H1 (cell line): ENCODE results near the gene ZNF695. TPM values are rescaled to one million over a fixed set of nuclear protein-coding genes. Genes with fewer than 3 reads are reported as not detected.

ENCODE experiments used
- CTCF ChIA-PET: fragments of 300-600 bp; sonication (Branson Sonifier 250); formaldehyde crosslinking; loops from one replicate; lab custom pipeline; 2021; ENCODE audit not compliant: partially characterized antibody; lab: Charles Lee
- POLR2A ChIA-PET: fragments of 300-600 bp; sonication (Branson Sonifier 250); formaldehyde crosslinking; loops from one replicate; lab custom pipeline; 2021; ENCODE audit warnings: inconsistent platforms; ENCODE audit not compliant: partially characterized antibody; lab: Charles Lee
- DNase-seq, 2 experiments: peaks; one replicate each; pipeline versions ENCODE4 v3.0.0 to v3.0.0-alpha.2; 2010 to 2022; ENCODE audit warnings: low spot score in 2 of 2, low read depth in 1 of 2, mixed read lengths in 1 of 2
- FAIRE-seq: peaks from 2 replicates; lab custom pipeline; 2011; peaks lifted over from hg19 to GRCh38; lab: Jason Lieb, UNC
- H2AFZ ChIP-seq: 2 replicates; pipeline ENCODE4 v1.8.1; 2012; ENCODE audit warnings: low read length, inconsistent platforms
- H2AK5ac ChIP-seq: 2 replicates; pipeline ENCODE4 v1.6.1; 2013; ENCODE audit warnings: low read depth, low read length
- H2BK120ac ChIP-seq: replicated peaks from 2 replicates; pipeline ENCODE3; 2013; ENCODE audit warnings: low read depth, low read length, inconsistent platforms
- H2BK12ac ChIP-seq: 2 replicates; pipeline ENCODE4 v1.6.1; 2013; ENCODE audit warnings: low read depth, low read length
- H2BK15ac ChIP-seq: 2 replicates; pipeline ENCODE4 v1.6.1; 2013; ENCODE audit warnings: low read length
- H2BK20ac ChIP-seq: 2 replicates; pipeline ENCODE4 v1.6.1; 2013; ENCODE audit warnings: low read length
- H2BK5ac ChIP-seq: 2 replicates; pipeline ENCODE4 v1.6.1; 2013; ENCODE audit warnings: low read depth, low read length
- H3K14ac ChIP-seq: 2 replicates; pipeline ENCODE4 v1.6.1; 2013; ENCODE audit warnings: inconsistent platforms; ENCODE audit not compliant: insufficient read length
- H3K18ac ChIP-seq: 2 replicates; pipeline ENCODE4 v1.6.1; 2013; ENCODE audit warnings: low read length; ENCODE audit errors: extremely low read depth
- H3K23ac ChIP-seq: 2 replicates; pipeline ENCODE4 v1.6.1; 2013; ENCODE audit warnings: inconsistent platforms; ENCODE audit not compliant: insufficient read length
- H3K23me2 ChIP-seq: 2 replicates; pipeline ENCODE4 v1.6.1; 2013; ENCODE audit warnings: low read depth, low read length
- H3K27ac ChIP-seq: 2 replicates; pipeline ENCODE4 v1.6.1; 2011; ENCODE audit warnings: low read depth, low read length, inconsistent platforms
- H3K27me3 ChIP-seq, 4 experiments: replicated peaks in 1 of 4; 1 replicate in 1 of 4; 2 replicates in 3 of 4; pipeline versions ENCODE4 v1.6.1 to v1.8.1; 2011 to 2013; ENCODE audit warnings: low read length in 3 of 4, mild to moderate bottlenecking in 3 of 4, inconsistent platforms in 2 of 4, mixed read lengths in 2 of 4, moderate library complexity in 1 of 4; ENCODE audit not compliant: control insufficient read depth in 3 of 4, insufficient read depth in 3 of 4; ENCODE audit errors: extremely low read depth in 1 of 4
- H3K36me3 ChIP-seq, 4 experiments: 2 replicates each; pipeline versions ENCODE4 v1.6.1 to v1.8.1; 2011 to 2013; ENCODE audit warnings: mild to moderate bottlenecking in 4 of 4, low read length in 3 of 4, moderate library complexity in 2 of 4, control low read depth in 1 of 4, inconsistent platforms in 1 of 4; ENCODE audit not compliant: insufficient read depth in 4 of 4, control insufficient read depth in 2 of 4
- H3K4ac ChIP-seq: replicated peaks from 2 replicates; pipeline ENCODE3; 2013; ENCODE audit warnings: low read length, low read depth, mixed read lengths, inconsistent platforms; ENCODE audit not compliant: insufficient read length
- H3K4me1 ChIP-seq, 4 experiments: replicated peaks in 1 of 4; 1 replicate in 1 of 4; 2 replicates in 3 of 4; pipeline versions ENCODE4 v1.6.1 to v1.8.1; 2011 to 2013; ENCODE audit warnings: low read length in 3 of 4, inconsistent platforms in 2 of 4, mixed read lengths in 1 of 4; ENCODE audit not compliant: insufficient read depth in 4 of 4, control insufficient read depth in 3 of 4
- H3K4me2 ChIP-seq, 2 experiments: 2 replicates each; pipeline versions ENCODE4 v1.6.1 to v1.8.1; 2011 to 2013; ENCODE audit warnings: low read depth in 2 of 2, low read length in 2 of 2, control low read depth in 1 of 2, inconsistent platforms in 1 of 2, mild to moderate bottlenecking in 1 of 2; ENCODE audit not compliant: insufficient read depth in 1 of 2
- H3K4me3 ChIP-seq, 4 experiments: fragments of 200-600, 300-600 bp in 1 of 4; sonication (generic), shearing (Covaris generic), sonication (Bioruptor Twin) in 1 of 4; 2 replicates each; pipeline versions ENCODE4 v1.5.1 to v1.8.1; 2011 to 2016; ENCODE audit warnings: low read length in 4 of 4, low read depth in 3 of 4, control low read depth in 2 of 4, inconsistent platforms in 2 of 4, mild to moderate bottlenecking in 2 of 4, mixed read lengths in 1 of 4, moderate library complexity in 1 of 4; ENCODE audit not compliant: insufficient read depth in 2 of 4; ENCODE audit errors: extremely low read depth in 1 of 4
- H3K56ac ChIP-seq: replicated peaks from 2 replicates; pipeline ENCODE3; 2013; ENCODE audit warnings: low read depth, mild to moderate bottlenecking, mixed read lengths, low read length, inconsistent platforms; ENCODE audit not compliant: insufficient read length
- H3K79me1 ChIP-seq: 2 replicates; pipeline ENCODE4 v1.6.1; 2013; ENCODE audit warnings: low read depth, low read length, control low read depth
- H3K79me2 ChIP-seq, 2 experiments: 2 replicates each; pipeline versions ENCODE4 v1.6.1 to v1.8.1; 2012 to 2013; ENCODE audit warnings: low read length in 2 of 2, mild to moderate bottlenecking in 2 of 2, inconsistent platforms in 1 of 2; ENCODE audit not compliant: insufficient read depth in 2 of 2, control insufficient read depth in 1 of 2
- H3K9ac ChIP-seq, 4 experiments: replicated peaks in 1 of 4; 1 replicate in 1 of 4; 2 replicates in 3 of 4; pipeline versions ENCODE4 v1.6.1 to v1.8.1; 2011 to 2013; ENCODE audit warnings: low read depth in 3 of 4, low read length in 3 of 4, control low read depth in 2 of 4, mild to moderate bottlenecking in 2 of 4, moderate library complexity in 2 of 4, inconsistent platforms in 1 of 4; ENCODE audit errors: extremely low read depth in 1 of 4
- H3K9me3 ChIP-seq, 2 experiments: 2 replicates each; pipeline versions ENCODE4 v1.6.1 to v1.8.1; 2012 to 2013; ENCODE audit warnings: mild to moderate bottlenecking in 2 of 2, moderate library complexity in 2 of 2, control low read depth in 1 of 2, inconsistent platforms in 1 of 2, low read depth in 1 of 2, low read length in 1 of 2, mixed read lengths in 1 of 2; ENCODE audit not compliant: insufficient read depth in 2 of 2
- H4K20me1 ChIP-seq, 2 experiments: replicated peaks in 1 of 2; 2 replicates each; pipeline versions ENCODE3 to v1.8.1; 2011 to 2013; ENCODE audit warnings: inconsistent platforms in 2 of 2, low read length in 2 of 2, mild to moderate bottlenecking in 1 of 2; ENCODE audit not compliant: insufficient read depth in 2 of 2, control insufficient read depth in 1 of 2
- H4K5ac ChIP-seq: 2 replicates; pipeline ENCODE4 v1.6.1; 2013; ENCODE audit warnings: low read length, low read depth, mixed read lengths, inconsistent platforms; ENCODE audit not compliant: insufficient read length
- H4K8ac ChIP-seq: 2 replicates; pipeline ENCODE4 v1.8.0; 2013; ENCODE audit warnings: mild to moderate bottlenecking, moderate library complexity, low read length, inconsistent platforms; ENCODE audit not compliant: insufficient read depth; ENCODE audit errors: extremely low read depth
- H4K91ac ChIP-seq: replicated peaks from 2 replicates; pipeline ENCODE3; 2013; ENCODE audit warnings: low read length, mixed read lengths, inconsistent platforms; ENCODE audit not compliant: insufficient read length
- BRCA1 ChIP-seq: IDR thresholded peaks from 2 replicates; pipeline ENCODE4 v1.6.1; 2012; ENCODE audit warnings: low read depth, low read length, improper control_type of control experiment
- EGR1 ChIP-seq: IDR thresholded peaks from 2 replicates; pipeline ENCODE4 v1.6.1; 2011; ENCODE audit warnings: low read depth, low read length, borderline replicate concordance
- EZH2 ChIP-seq: fragments of 200-600 bp; sonication (generic); IDR thresholded peaks from 2 replicates; pipeline ENCODE4 v1.7.1; 2012; ENCODE audit warnings: low read depth, mild to moderate bottlenecking, moderate library complexity, low read length, inconsistent platforms; ENCODE audit not compliant: severe bottlenecking
- KDM1A ChIP-seq: fragments of 200-600, 300-600 bp; sonication (generic); IDR thresholded peaks from 2 replicates; pipeline ENCODE4 v1.7.1; 2016; ENCODE audit warnings: mild to moderate bottlenecking, low read length, borderline replicate concordance
- NANOG ChIP-seq: IDR thresholded peaks from 2 replicates; pipeline ENCODE4 v1.6.1; 2011; ENCODE audit warnings: low read length, low read depth, mild to moderate bottlenecking, inconsistent platforms; ENCODE audit not compliant: insufficient read depth, poor library complexity, severe bottlenecking
- NRF1 ChIP-seq: IDR thresholded peaks from 2 replicates; pipeline ENCODE4 v1.6.1; 2011; ENCODE audit warnings: mild to moderate bottlenecking, low read depth, low read length, improper control_type of control experiment
- POLR2AphosphoS5 ChIP-seq: IDR thresholded peaks from 2 replicates; pipeline ENCODE4 v1.6.1; 2011; ENCODE audit warnings: low read depth, low read length
- SIN3A ChIP-seq, 2 experiments: IDR thresholded peaks in 1 of 2; conservative IDR thresholded peaks in 1 of 2; 2 replicates each; pipeline ENCODE4 v1.6.1; 2011 to 2012; ENCODE audit warnings: low read length in 2 of 2, improper control_type of control experiment in 1 of 2, low read depth in 1 of 2, mild to moderate bottlenecking in 1 of 2
- SP4 ChIP-seq: IDR thresholded peaks from 2 replicates; pipeline ENCODE4 v1.6.1; 2012; ENCODE audit warnings: low read length, inconsistent platforms
- TAF7 ChIP-seq: optimal IDR thresholded peaks from 2 replicates; pipeline ENCODE3; 2011; ENCODE audit warnings: low read depth, mild to moderate bottlenecking, inconsistent platforms, low read length, moderate library complexity, borderline replicate concordance
- WGBS, 2 experiments: shearing (Covaris generic) in 1 of 2; methylation state at CpG; one replicate each; pipeline versions ENCODE4 v1.1.6 to v1.1.7; 2013 to 2015; ENCODE audit warnings: low lambda C conversion rate in 2 of 2, mixed read lengths in 2 of 2, inconsistent platforms in 1 of 2, low coverage in 1 of 2, missing lambda C conversion rate in 1 of 2; ENCODE audit not compliant: insufficient replicate concordance in 2 of 2, insufficient coverage in 1 of 2, insufficient read length in 1 of 2; ENCODE audit errors: extremely low coverage in 1 of 2, missing lambda C conversion rate in 1 of 2; 5-methylcytosine and 5-hydroxymethylcytosine counted together
- polyA plus RNA-seq, 7 experiments: library from polyadenylated mRNA; depleted of rRNA in 3 of 7; stranded (reverse) in 5 of 7; unstranded in 2 of 7; fragments of >200 nt in 5 of 7; fragments of 200-250 nt in 2 of 7; gene quantifications; 1 replicate in 5 of 7; 2 replicates in 1 of 7; 4 replicates in 1 of 7; pipeline versions ENCODE4 v1.2.1 to v1.2.3, GENCODE V29; 2011 to 2013; ENCODE audit warnings: missing spikeins in 2 of 7, mixed read lengths in 2 of 7
- total RNA-seq: library from RNA; stranded (reverse); fragmentation: NEBNext Ultra II Directional; extraction: Animal tissue kit (Norgen Biotek cat#: 25700); gene quantifications from 2 replicates; pipeline ENCODE4 v1.2.1, GENCODE V29; 2021
- TF ChIP-seq, protein P1 (sequence below): IDR thresholded peaks from 2 replicates; pipeline ENCODE4 v1.6.1; 2012; ENCODE audit warnings: low read length, inconsistent platforms

Gene ZNF695
- total and polyA plus RNA-seq, 2 of the 8 experiments (the other 6 are each of a cell fraction or from before 2014, with no cell fraction given) = 9.2 to 27.0 TPM

DNA sequence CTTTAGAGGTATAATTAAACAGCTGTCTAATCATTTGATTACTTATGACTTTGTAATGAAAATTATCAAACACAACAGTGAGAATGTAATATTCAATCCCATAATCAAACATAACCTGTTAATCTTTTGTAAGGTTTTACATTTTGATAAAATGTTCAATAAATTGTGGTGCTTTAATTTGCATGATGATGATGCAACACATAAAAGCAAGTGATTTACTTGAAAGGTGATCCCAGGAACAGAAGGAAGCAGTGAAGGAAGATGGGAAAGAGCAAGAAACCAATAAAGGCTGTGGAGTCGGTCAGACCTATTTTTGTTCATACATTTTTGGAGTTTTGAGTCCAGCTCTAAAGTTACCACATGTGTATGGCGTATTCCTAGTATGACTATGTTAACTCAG is 29.6 kb downstream of the ZNF695 start:
- H3K79me1 ChIP-seq = no peaks in the 10 kb centered on the region
- H3K4me2 ChIP-seq = no peak overlapping the region
- H3K23ac ChIP-seq = no peak overlapping the region
- ChIA-PET CTCF (no interaction called here), POLR2A (interaction anchor here (1.3 kb wide), 1 partner anchor 10 kb away, joined by 3 read pairs; no protein-coding TSS in a partner anchor)
- H3K14ac ChIP-seq = no peak overlapping the region
- H3K27ac ChIP-seq = no peak overlapping the region
- WGBS, 2 experiments = 92% methylated on average over 2 of the region's 2 CpGs; no CpG with 5 or more reads in 1 of the 2 experiments
- H3K23me2 ChIP-seq = no peaks in the 10 kb centered on the region
- no peak overlapping the region for H4K91ac ChIP-seq
- H3K4ac ChIP-seq = no peak overlapping the region
- no peaks in the 10 kb centered on the region for H4K20me1 ChIP-seq
- H3K27me3 ChIP-seq = no peaks in the 10 kb centered on the region
- DNase-seq (no peak), FAIRE-seq (no peak)
- no peak overlapping the region for H3K9ac ChIP-seq
- H3K36me3 ChIP-seq = peaks cover 2 to 58% (median 32%) of the 10 kb centered on the region in 4 experiments; a peak in 6 of 8 replicates
- no peak overlapping the region for H2BK120ac ChIP-seq
- H2AK5ac ChIP-seq = no peak overlapping the region
- H3K4me3 ChIP-seq = no peak overlapping the region
- no peak overlapping the region for H3K56ac ChIP-seq
- H3K18ac ChIP-seq = no peak overlapping the region
- H3K4me1 ChIP-seq = no peaks in the 10 kb centered on the region
- H2BK12ac ChIP-seq = no peak overlapping the region
- H2BK15ac ChIP-seq = no peak overlapping the region
- peaks cover 38 to 55% of the 10 kb centered on the region in 2 experiments for H3K9me3 ChIP-seq
- no peak overlapping the region for H2BK20ac ChIP-seq
- H4K8ac ChIP-seq = 0 out of 2 replicates have a peak overlapping the region, but pooled peaks have one; percentile 76
- no peaks in the 10 kb centered on the region for H3K79me2 ChIP-seq
- H2BK5ac ChIP-seq = no peak overlapping the region
- no peak overlapping the region for H2AFZ ChIP-seq
- TF ChIP-seq, protein P1, sequence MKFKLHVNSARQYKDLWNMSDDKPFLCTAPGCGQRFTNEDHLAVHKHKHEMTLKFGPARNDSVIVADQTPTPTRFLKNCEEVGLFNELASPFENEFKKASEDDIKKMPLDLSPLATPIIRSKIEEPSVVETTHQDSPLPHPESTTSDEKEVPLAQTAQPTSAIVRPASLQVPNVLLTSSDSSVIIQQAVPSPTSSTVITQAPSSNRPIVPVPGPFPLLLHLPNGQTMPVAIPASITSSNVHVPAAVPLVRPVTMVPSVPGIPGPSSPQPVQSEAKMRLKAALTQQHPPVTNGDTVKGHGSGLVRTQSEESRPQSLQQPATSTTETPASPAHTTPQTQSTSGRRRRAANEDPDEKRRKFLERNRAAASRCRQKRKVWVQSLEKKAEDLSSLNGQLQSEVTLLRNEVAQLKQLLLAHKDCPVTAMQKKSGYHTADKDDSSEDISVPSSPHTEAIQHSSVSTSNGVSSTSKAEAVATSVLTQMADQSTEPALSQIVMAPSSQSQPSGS = no peak
- TF ChIP-seq SIN3A (conservative IDR thresholded peaks at IDR 0.05 in 1 of 2, IDR thresholded peaks at IDR 0.05 in 1 of 2; ENCODE audit: low read depth in 1 of 2, low read length in 2 of 2) = no peak
- no peak for TF ChIP-seq EGR1
- no peak for TF ChIP-seq BRCA1
- no peak for TF ChIP-seq TAF7
- TF ChIP-seq SP4 = no peak
- no peak for TF ChIP-seq EZH2
- TF ChIP-seq KDM1A = no peak
- TF ChIP-seq POLR2AphosphoS5 = no peak
- TF ChIP-seq NANOG = no peak
- TF ChIP-seq NRF1 = no peak
- H4K5ac ChIP-seq = no peak overlapping the region
